OCI-LY1 (cell line): ENCODE data around the gene SULF2.

ENCODE experiments used
- H2AFZ ChIP-seq: fragments of 200-600 bp; sonication (generic), shearing (Covaris generic); 2 replicates; pipeline ENCODE4 v1.6.0; 2014; ENCODE audit warnings: antibody characterized with exemption, mild to moderate bottlenecking, low read length
- H3F3A ChIP-seq: fragments of 200-600 bp; sonication (generic), shearing (Covaris generic); 2 replicates; pipeline ENCODE4 v1.6.0; 2014; ENCODE audit warnings: mild to moderate bottlenecking, antibody characterized with exemption, low read length, moderate library complexity; ENCODE audit not compliant: insufficient read depth
- H3K27ac ChIP-seq: fragments of 200-600 bp; sonication (generic); 2 replicates; pipeline ENCODE4 v1.5.1; 2014; ENCODE audit warnings: low read length, mixed run types, mild to moderate bottlenecking, low read depth; ENCODE audit not compliant: poor library complexity, severe bottlenecking
- H3K27me3 ChIP-seq: fragments of 200-600 bp; sonication (generic); 2 replicates; pipeline ENCODE4 v1.6.0; 2014; ENCODE audit warnings: antibody characterized with exemption, mild to moderate bottlenecking, low read length, moderate library complexity; ENCODE audit not compliant: insufficient read depth
- H3K36me3 ChIP-seq: fragments of 200-600 bp; sonication (generic); 2 replicates; pipeline ENCODE4 v1.6.1; 2014; ENCODE audit warnings: mild to moderate bottlenecking, antibody characterized with exemption, low read length, moderate library complexity, mixed read lengths; ENCODE audit not compliant: insufficient read depth
- H3K4me1 ChIP-seq: fragments of 200-600 bp; sonication (generic); 2 replicates; pipeline ENCODE4 v1.5.1; 2014; ENCODE audit warnings: mild to moderate bottlenecking, low read length, moderate library complexity; ENCODE audit not compliant: insufficient read depth, severe bottlenecking
- H3K4me2 ChIP-seq: fragments of 200-600 bp; sonication (generic), shearing (Covaris generic); 2 replicates; pipeline ENCODE4 v1.6.1; 2014; ENCODE audit warnings: low read length
- H3K4me3 ChIP-seq: fragments of 200-600 bp; sonication (generic); 2 replicates; pipeline ENCODE4 v1.5.1; 2014; ENCODE audit warnings: low read length, low read depth, mild to moderate bottlenecking, mixed read lengths; ENCODE audit not compliant: poor library complexity, severe bottlenecking
- H3K79me2 ChIP-seq: fragments of 200-600 bp; shearing (Covaris generic); 2 replicates; pipeline ENCODE4 v1.6.1; 2016; ENCODE audit warnings: mixed run types, low read length, mixed read lengths; ENCODE audit not compliant: insufficient read depth
- H3K9ac ChIP-seq: fragments of 200-600 bp; sonication (generic), shearing (Covaris generic); 2 replicates; pipeline ENCODE4 v1.6.1; 2014; ENCODE audit warnings: mild to moderate bottlenecking, low read length, mixed read lengths
- H3K9me2 ChIP-seq: fragments of 200-600 bp; sonication (generic), shearing (Covaris generic); 2 replicates; pipeline ENCODE4 v1.6.1; 2014; ENCODE audit warnings: low read depth, mild to moderate bottlenecking, low read length, mixed read lengths
- H3K9me3 ChIP-seq: fragments of 200-600 bp; shearing (Covaris generic); 2 replicates; pipeline ENCODE4 v1.6.1; 2014; ENCODE audit warnings: low read length, mixed read lengths
- H4K20me1 ChIP-seq: fragments of 200-600 bp; sonication (generic), shearing (Covaris generic); 2 replicates; pipeline ENCODE4 v1.6.0; 2016; ENCODE audit warnings: mild to moderate bottlenecking, low read length; ENCODE audit not compliant: insufficient read depth
- EZH2 ChIP-seq: fragments of 200-600 bp; sonication (generic), shearing (Covaris generic); IDR thresholded peaks from 2 replicates; pipeline ENCODE4 v1.8.0; 2017; ENCODE audit warnings: borderline replicate concordance, mixed run types, mild to moderate bottlenecking, antibody characterized with exemption, low read length, moderate library complexity, mixed read lengths
- TF ChIP-seq, protein P1 (sequence below): fragments of 200-600 bp; sonication (generic), shearing (Covaris generic); IDR thresholded peaks from 2 replicates; pipeline ENCODE4 v1.5.1; 2017; ENCODE audit warnings: mild to moderate bottlenecking, antibody characterized with exemption, low read length, moderate library complexity, mixed read lengths

SULF2 gene

DNA sequence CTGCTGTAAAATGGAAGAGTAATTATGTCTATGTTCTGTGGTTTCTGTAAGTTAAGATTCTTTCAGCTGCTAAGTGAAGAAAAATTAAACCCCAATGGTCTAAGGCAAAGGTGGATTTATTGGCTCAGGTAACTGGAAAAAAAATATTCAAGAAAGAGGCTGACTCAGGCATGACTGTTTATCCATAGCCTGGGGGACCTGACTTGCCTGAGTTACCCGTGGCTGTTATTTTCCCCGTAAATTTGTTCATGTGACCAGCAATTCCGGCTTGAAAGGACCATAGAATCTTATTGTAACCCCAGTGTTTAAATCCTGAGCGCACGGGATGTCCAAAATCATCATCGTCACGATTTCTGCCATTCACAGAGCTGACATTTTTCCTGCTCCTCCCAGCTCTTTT lies 32.3 kb upstream of the SULF2 start:
- no peaks in the 10 kb centered on the region for H3K4me1 ChIP-seq
- H3K79me2 ChIP-seq, result no peaks in the 10 kb centered on the region
- no peaks in the 10 kb centered on the region for H3K9me2 ChIP-seq
- H3K4me3 ChIP-seq, result no peak overlapping the region
- H3K36me3 ChIP-seq, result no peaks in the 10 kb centered on the region
- no peaks in the 10 kb centered on the region for H3K9me3 ChIP-seq
- no peaks in the 10 kb centered on the region for H4K20me1 ChIP-seq
- no peaks in the 10 kb centered on the region for H3K27me3 ChIP-seq
- H3F3A ChIP-seq, result no peaks in the 10 kb centered on the region
- H3K9ac ChIP-seq, result no peak overlapping the region
- TF ChIP-seq EZH2, result no peak
- TF ChIP-seq, protein P1, sequence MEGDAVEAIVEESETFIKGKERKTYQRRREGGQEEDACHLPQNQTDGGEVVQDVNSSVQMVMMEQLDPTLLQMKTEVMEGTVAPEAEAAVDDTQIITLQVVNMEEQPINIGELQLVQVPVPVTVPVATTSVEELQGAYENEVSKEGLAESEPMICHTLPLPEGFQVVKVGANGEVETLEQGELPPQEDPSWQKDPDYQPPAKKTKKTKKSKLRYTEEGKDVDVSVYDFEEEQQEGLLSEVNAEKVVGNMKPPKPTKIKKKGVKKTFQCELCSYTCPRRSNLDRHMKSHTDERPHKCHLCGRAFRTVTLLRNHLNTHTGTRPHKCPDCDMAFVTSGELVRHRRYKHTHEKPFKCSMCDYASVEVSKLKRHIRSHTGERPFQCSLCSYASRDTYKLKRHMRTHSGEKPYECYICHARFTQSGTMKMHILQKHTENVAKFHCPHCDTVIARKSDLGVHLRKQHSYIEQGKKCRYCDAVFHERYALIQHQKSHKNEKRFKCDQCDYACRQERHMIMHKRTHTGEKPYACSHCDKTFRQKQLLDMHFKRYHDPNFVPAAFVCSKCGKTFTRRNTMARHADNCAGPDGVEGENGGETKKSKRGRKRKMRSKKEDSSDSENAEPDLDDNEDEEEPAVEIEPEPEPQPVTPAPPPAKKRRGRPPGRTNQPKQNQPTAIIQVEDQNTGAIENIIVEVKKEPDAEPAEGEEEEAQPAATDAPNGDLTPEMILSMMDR, result no peak
- no peak overlapping the region for H3K4me2 ChIP-seq
- no peak overlapping the region for H3K27ac ChIP-seq
- H2AFZ ChIP-seq, result no peak overlapping the region

DNA sequence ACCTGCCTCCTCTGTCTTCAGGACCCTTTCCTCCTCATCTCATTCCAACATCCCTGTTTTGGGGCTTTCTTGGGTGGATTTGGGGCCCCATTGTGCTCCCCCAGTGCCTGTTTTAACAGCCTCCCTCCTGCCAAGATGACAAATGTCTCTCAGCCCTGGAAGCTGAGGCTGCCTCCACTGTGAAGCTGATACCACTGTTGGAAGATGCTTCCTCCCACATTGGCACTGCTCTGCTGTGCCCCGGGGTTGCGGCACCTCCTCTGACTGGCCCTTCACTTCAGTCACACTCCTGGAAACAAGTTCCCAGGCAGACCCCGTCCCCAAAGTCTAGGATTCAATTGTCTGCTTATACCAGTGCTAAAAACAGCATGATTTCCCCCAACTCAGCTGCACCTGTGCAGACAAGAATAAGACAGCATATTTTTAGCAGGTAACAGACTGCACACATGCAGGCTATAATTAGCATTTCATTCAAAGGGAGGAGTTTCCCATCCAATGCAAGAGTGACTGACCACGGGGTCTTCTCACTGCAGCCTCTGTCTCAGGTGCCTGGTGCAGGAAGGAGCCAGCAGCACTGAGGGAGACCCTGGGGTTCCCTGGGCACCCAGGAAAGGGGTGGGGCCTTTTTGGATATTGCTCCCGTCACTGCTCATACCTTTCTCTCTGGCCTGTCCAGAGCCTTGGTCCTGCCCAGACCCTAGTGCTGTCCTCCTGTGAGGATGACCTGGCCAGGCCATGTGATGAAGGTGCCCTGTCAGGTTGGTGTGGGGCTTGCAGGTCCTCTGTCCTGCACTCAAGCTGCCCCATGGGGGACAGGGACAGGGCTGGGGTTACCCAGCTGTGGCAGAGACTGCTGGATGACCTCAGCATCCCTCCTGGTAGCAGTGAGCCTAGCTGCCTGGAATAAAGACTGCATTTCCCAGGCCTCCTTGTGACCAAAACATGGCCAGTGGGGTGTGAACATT lies 31.5 kb upstream of the SULF2 start:
- H4K20me1 ChIP-seq, result no peaks in the 10 kb centered on the region
- no peaks in the 10 kb centered on the region for H3K79me2 ChIP-seq
- no peaks in the 10 kb centered on the region for H3K27me3 ChIP-seq
- H3K9ac ChIP-seq, result no peak overlapping the region
- H3K36me3 ChIP-seq, result no peaks in the 10 kb centered on the region
- H3K9me2 ChIP-seq, result no peaks in the 10 kb centered on the region
- H3K4me2 ChIP-seq, result no peak overlapping the region
- no peaks in the 10 kb centered on the region for H3K9me3 ChIP-seq
- H3K4me1 ChIP-seq, result no peaks in the 10 kb centered on the region
- H3K4me3 ChIP-seq, result no peak overlapping the region
- no peak for TF ChIP-seq EZH2
- TF ChIP-seq, protein P1, result no peak
- H2AFZ ChIP-seq, result no peak overlapping the region
- no peak overlapping the region for H3K27ac ChIP-seq
- no peaks in the 10 kb centered on the region for H3F3A ChIP-seq

DNA sequence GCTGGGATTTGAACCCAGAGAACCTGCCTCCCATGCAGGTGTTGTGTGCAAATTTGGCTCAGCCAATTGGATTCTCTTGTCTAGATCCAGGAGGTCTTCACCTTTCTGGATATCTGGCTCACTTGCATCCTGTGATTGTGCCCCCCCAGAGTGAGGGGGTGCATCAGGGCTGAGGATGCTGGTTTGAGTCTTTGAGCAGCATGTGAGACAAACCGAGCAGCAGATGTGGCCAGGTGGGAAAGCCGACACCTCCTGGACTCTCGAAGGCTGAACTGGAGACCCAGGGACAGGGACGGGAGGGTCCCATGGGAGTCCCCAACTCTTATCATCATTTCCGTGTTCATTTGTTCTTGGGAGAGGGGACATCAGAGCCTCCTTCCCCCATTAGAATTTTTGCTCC lies 30.6 kb upstream of the SULF2 start:
- H3K27ac ChIP-seq, result no peak overlapping the region
- H3K4me1 ChIP-seq, result no peaks in the 10 kb centered on the region
- no peak overlapping the region for H2AFZ ChIP-seq
- no peak overlapping the region for H3K4me3 ChIP-seq
- H3K36me3 ChIP-seq, result no peaks in the 10 kb centered on the region
- no peak overlapping the region for H3K4me2 ChIP-seq
- H3K9me3 ChIP-seq, result no peaks in the 10 kb centered on the region
- H4K20me1 ChIP-seq, result no peaks in the 10 kb centered on the region
- H3K9ac ChIP-seq, result no peak overlapping the region
- H3K79me2 ChIP-seq, result no peaks in the 10 kb centered on the region
- H3F3A ChIP-seq, result no peaks in the 10 kb centered on the region
- no peak for TF ChIP-seq EZH2
- TF ChIP-seq, protein P1, result no peak
- H3K9me2 ChIP-seq, result no peaks in the 10 kb centered on the region
- no peaks in the 10 kb centered on the region for H3K27me3 ChIP-seq
